GM19395 (cell line): Measurements from ENCODE around the gene NOX5.

Experiments used
- ATAC-seq: cut with Tn5 transposase; IDR thresholded peaks from one replicate; pipeline ENCODE4 v1.9.1; 2021; ENCODE audit warnings: mild to moderate bottlenecking, moderate library complexity; ENCODE audit not compliant: unreplicated experiment

NOX5 gene

GRCh38 chr15:69016021-69016595 is 1.6 kb downstream of the NOX5 start:
- no peak for ATAC-seq

DNA sequence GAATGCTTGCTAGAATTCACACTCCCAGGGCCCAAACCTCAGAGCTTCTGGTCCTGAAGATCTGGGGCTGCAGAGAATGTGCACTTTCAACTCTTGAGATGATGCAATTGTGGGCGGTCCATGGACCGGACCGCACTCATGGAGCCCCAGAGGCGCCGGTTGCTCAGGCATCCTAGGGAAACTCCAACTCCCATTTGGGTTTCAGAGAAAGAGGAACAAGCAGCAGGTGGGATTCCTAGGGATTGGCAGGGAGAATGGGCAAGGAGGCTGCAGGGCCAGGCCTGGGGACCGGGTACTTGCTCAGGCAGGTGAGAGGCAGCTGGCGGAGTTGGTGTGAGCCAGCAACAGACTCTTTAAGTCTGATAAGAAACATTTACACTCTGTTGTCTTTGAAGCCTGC is 3.5 kb downstream of the NOX5 start:
- ATAC-seq: no peak

DNA sequence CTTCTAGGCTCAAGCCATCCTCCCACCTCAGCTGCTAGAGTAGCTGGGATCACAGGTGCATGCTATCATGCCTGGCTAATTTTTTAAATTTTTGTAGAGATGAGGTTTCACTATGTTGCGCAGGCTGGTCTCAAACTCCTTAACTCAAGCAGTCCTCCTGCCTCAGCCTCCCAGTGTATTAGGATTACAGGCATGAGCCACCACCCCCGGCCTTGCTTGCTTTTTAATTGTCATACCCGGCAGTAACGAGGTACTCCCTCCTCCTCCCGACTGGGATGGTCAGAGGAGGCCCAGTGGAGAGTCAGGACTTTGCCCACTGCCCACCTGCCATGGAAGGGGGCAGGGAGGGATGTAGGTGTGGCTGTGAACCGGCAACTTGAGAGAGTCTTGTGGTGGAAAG is 4.5 kb downstream of the NOX5 start:
- ATAC-seq: no peak

- no peak for ATAC-seq
Observed at GRCh38 chr15:69021895-69022294, 7.4 kb downstream of the NOX5 start.

GRCh38 chr15:69025320-69025719 is 10.8 kb downstream of the NOX5 start:
- ATAC-seq: no peak

DNA sequence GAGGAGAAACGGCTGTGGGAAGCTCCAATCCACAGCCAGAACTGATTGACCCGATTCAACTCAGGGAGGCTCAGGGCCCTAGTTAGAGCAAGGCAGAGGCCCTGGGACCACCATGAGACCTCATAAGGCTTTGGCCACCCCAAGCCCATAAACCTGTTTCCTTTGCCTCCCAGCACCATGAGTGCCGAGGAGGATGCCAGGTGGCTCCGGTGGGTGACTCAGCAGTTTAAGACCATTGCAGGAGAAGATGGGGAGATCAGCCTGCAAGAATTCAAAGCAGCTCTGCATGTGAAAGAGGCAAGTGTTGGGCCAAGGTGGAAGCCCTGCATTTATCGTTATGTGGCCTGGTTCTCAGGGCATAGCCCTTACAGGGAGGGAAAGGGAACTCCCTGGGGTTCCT is 11.9 kb downstream of the NOX5 start:
- ATAC-seq: no peak

- ATAC-seq: no peak
Observed at GRCh38 chr15:69027976-69028518, 13.6 kb downstream of the NOX5 start.

GRCh38 chr15:69031013-69032001 is 16.8 kb downstream of the NOX5 start:
- ATAC-seq: no peak

- no peak for ATAC-seq
Observed at GRCh38 chr15:69032031-69032430, 17.5 kb downstream of the NOX5 start.

GRCh38 chr15:69032703-69033373 is 18.3 kb downstream of the NOX5 start:
- ATAC-seq: no peak

DNA sequence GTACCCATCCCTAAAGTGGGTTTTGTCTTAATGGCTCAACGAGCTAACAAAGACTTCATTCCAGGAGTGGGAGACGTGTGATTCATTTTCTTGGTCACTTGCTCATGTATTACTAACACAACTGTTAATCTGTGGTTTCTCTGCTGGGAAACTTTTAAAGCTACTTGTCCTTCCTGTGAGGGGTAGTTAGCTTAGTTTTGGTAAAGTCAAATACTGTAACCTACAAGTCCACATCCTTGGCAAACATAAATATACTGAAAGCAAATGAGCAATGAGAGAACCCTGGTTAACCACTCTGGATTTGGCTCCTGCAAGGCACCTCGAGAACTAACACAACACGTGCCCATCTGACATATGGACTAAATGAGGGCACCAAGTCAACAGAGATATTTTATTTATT is 19.9 kb downstream of the NOX5 start:
- ATAC-seq: no peak

- no peak for ATAC-seq
Observed at GRCh38 chr15:69035205-69035917, 20.9 kb downstream of the NOX5 start.

DNA sequence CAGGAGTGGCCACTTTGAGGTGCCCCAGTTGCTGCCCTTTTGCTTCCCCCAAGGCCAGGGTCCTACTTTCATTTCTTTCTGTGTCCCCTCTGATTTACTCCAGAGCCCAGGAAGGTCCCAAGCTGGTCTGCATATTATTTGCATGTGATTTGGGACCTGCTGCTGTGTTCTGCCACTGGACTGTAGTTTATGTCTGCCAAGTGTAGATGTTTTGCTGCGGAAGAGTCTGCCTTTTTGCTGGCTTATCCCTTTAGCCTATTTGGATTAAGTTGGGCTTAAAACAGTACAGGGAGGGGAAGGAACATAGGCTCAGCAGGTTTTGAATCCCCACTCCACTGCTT is 21.4 kb downstream of the NOX5 start:
- ATAC-seq: no peak

- no peak for ATAC-seq
Observed at GRCh38 chr15:69036826-69037225, 22.3 kb downstream of the NOX5 start.

DNA sequence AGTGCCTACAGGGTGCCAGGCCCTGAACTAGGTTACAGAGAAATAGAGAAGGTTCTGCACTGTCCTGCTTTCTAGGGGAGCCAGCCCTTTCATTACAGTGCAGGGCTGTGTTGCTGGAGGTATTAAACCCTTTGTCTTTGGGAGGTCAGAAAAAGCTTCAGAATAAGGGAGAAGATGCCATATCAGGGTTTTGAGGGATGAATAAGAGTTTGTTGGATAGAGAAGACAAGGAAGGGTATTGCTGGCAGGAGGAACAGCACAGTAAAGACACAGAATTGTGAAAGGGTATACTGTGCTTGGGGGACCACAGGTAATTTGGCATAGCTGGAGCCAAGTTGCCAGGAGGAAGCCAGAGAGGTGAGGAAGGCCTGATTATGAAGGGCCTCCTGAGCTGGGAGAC is 23.0 kb downstream of the NOX5 start:
- no peak for ATAC-seq

DNA sequence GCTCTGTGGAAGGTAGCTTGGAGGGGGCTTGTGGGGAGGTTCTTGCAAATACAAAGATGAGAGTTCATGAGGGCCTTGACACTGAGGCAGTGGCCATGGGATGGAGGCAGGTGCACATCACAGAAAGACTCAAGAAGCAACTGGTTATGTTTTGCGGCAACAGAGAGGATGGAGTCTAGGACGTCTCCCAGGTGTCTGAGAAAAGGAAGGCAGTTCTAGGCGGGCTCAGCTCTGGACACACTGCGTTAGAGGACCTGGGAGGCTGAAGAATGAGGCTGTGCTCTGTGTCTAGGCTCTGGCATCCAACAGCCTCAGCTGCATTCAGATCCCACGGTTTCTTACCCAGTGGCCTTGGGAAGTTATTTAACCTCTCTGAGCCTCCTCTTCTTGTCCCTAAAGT is 23.5 kb downstream of the NOX5 start:
- no peak for ATAC-seq

GRCh38 chr15:69038508-69038907 is 24.0 kb downstream of the NOX5 start:
- ATAC-seq: no peak

GRCh38 chr15:69039516-69040225 is 25.2 kb downstream of the NOX5 start:
- no peak for ATAC-seq

- ATAC-seq: no peak
Observed at GRCh38 chr15:69042531-69042930, 28.0 kb downstream of the NOX5 start.

GRCh38 chr15:69045802-69046201 is 31.3 kb downstream of the NOX5 start:
- ATAC-seq: no peak
